ENCODE results near the gene LCN10.
"Not testable (repeated sequence)": the region's sequence is repeated elsewhere in the genome, so short reads cannot be mapped to it uniquely, and the experiment has no call there.

The LCN10 gene

GRCh38 chr9:136755302-136756133 lies 12.8 kb upstream of the LCN10 start:
- in situ Hi-C loops (cut with HindIII; ENCODE audit: low sequenced_read_pairs) = not testable (repeated sequence)

GRCh38 chr9:136754626-136755301 lies 12.0 kb upstream of the LCN10 start:
- in situ Hi-C loops (cut with HindIII; ENCODE audit: low sequenced_read_pairs) = no loop called here

DNA sequence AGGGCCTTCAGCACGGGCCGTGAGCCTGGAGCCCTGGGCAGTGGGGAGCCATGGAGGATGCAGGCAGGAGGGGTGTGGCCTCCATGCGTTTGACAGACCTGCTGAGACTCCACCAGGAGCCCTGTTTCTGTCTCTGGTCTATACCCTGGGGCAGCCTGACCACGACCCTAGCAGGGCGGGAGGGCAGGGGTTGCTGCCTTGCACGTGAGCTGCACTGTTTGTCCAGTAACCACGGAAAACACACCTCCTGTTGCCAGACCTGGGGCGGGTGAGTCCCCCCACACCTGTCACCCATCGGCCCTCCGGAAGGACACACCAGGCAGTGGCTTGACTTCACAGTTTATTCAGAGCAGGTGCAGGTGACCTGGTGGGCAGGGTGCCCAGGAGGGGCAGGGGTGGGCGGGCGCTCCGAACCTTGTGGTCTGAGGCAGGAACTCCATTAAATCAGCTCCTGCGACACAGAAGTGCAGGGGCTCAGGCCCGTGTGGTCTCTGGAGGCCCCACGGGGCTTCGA lies 11.4 kb upstream of the LCN10 start:
- in situ Hi-C loops (cut with HindIII; ENCODE audit: low sequenced_read_pairs) = no loop called here

DNA sequence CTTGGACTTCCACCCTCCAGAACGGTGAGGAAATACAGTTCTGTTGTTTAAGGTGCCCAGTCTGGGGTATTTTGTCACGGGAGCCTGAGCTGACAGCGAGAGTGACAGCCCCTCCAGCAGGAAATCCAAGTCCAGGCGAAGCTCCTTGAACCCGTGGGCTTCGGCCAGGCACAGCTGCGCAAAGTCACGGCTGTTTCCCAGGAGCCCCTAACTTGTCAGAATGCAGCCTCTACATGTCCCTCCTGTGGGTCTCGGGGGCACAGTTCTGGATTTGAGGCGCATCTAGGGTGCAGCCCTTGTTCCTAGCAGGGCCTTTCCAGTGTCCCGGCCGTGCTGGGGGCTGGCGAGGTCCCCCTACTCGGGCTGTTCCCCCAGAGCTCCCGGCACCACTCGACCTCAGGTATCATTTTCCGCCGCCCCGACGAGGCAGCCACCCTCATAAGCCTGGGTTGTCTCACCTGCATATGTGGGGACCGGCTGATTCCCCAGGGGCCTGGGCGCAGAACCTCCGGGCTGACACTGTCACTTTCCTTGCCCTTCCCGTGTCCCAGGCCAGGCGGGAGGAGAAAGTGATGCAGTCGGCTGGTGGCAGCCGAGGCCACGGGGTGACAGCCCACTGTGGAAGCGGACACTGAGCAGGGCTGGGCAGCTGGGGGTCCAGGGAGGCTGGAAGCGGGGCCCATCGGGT lies 10.8 kb upstream of the LCN10 start:
- in situ Hi-C loops (cut with HindIII; ENCODE audit: low sequenced_read_pairs) = no loop called here

GRCh38 chr9:136751814-136752213 lies 9.1 kb upstream of the LCN10 start:
- in situ Hi-C loops (cut with HindIII; ENCODE audit: low sequenced_read_pairs) = no loop called here

DNA sequence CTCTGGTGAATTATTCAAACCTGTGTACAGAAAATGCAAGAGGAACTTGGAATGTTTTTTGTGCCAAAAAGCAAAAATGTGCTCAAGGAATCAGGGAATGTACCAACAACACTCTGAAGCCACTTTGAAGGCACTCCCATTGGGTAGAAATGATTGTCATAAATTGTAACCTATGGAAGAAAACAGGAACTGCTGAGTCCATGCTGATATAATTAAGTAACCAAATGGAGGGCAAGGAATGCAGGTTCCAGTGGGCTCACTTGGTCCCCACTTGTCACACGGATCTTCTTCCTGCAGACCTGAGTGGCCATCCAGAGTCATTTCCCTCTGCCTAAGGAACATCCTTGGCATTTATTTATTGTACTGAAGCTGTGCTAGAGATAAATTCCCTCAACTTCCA lies 8.5 kb upstream of the LCN10 start:
- in situ Hi-C loops (cut with HindIII; ENCODE audit: low sequenced_read_pairs) = no loop called here

DNA sequence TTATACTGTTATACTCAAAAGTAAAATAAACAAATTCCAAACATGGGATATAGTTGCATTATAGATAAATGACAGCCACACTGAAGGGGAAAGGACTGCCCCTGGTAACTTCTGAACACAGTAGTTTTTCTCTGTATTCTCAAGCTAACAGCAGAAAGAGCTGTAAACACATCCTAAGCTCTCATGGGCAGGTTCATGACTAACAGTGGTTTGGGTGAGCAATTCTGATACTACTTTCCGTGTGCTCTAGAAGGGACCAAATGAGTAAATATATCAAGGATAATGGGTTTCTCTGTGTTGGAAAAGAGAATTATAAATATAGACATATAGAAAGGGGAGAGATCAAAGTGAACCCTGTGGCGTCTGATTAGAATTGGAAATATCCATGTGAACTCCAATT lies 7.8 kb upstream of the LCN10 start:
- in situ Hi-C loops (cut with HindIII; ENCODE audit: low sequenced_read_pairs) = no loop called here

- in situ Hi-C loops (cut with HindIII; ENCODE audit: low sequenced_read_pairs) = no loop called here
Measured at GRCh38 chr9:136748666-136749611, 6.2 kb upstream of the LCN10 start.

- in situ Hi-C loops (cut with HindIII; ENCODE audit: low sequenced_read_pairs) = no loop called here
Measured at GRCh38 chr9:136748201-136748600, 5.5 kb upstream of the LCN10 start, which contains the start of gene LCN6. Gene LCN6 (minus strand): TSS chr9:136748525. CDS start chr9:136748483, 42 bp downstream.

GRCh38 chr9:136747161-136748060 lies 4.7 kb upstream of the LCN10 start:
- in situ Hi-C loops (cut with HindIII; ENCODE audit: low sequenced_read_pairs) = no loop called here

DNA sequence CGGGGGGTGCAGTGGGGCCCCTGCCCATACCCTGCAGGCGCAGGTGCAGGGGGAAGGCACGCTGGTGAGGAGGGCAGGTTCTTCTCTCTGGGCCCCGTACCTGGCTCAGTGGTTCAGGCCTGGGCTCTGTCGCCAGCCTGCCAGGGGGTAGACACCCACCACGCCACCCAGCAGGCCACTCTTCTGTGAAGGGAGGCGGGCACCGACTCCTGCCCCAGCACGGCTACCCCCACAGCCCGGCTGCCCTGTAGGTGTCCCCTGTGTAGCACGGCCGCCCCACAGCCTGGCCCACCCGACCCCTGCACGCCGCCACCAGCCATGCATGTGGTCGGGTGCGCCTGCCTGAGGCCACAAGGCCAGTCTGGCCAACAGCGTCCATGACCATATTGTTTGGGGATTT lies 3.9 kb upstream of the LCN10 start:
- in situ Hi-C loops (cut with HindIII; ENCODE audit: low sequenced_read_pairs) = no loop called here

DNA sequence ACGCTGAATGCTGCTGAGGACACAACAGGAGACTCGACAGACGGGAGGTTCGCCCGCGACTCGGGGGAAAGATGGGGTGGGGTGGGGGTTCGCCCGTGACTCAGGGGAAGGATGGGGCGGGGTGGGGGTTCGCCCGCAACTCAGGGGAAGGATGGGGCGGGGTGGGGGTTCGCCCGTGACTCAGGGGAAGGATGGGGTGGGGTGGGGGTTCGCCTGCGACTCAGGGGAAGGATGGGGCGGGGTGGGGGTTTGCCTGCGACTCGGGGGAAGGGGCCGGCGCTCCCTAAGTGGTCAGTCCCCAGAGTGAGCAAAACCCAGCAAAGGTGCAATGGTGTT lies 3.4 kb upstream of the LCN10 start:
- in situ Hi-C loops (cut with HindIII; ENCODE audit: low sequenced_read_pairs) = no loop called here

DNA sequence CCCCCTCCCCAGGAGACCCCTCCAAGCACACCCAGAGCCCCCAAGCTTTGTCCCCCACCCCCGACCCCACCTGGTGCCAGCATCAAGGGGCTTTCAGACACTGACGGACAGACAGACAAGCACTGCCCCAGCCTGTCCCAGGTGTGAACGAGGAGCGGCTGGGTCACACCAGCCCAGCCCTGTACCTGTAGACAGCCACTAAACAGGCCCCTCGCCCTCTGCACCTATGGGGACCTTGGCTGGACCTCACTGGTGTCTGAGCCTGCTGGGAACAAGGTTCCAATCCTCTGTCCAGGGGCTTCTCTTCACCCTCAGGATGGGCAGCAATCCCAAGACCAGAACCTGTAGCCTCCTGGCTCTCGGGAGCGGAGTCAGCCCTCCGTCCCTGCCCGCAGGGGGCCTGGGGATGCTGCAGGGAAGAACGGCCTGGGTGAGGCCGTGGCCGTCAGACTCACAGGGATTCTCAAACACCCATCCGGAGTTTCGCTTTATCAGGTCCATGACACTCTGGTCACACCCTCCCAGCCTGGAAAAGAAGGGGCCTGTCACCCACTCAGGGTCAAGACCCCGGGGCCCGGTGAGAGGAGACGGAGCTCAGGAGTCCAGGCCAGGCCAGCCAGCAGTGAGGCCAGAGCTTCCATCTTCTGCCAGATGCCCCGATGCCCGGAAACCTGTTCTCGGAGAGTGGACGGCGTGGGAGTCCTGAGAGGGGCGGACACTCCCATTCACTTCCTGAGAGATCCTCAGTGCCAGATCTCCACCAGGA lies 2.8 kb upstream of the LCN10 start:
- in situ Hi-C loops (cut with HindIII; ENCODE audit: low sequenced_read_pairs) = no loop called here

DNA sequence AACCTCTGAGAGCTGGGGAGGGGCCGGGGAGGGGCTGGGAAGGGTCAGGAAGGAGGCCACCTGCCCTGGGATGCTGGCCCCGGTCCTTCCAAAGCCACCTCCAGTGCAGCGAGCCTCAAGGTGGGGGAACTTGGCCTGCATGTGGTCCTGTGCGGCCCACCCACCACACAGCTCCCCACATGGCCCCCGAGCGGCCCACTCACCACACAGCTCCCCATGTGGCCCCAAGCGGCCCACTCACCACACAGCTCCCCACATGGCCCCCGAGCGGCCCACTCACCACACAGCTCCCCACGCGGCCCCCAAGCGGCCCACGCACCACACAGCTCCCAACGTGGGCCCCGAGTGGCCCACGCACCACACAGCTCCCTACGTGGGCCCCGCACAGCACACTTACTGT lies 2.0 kb upstream of the LCN10 start:
- in situ Hi-C loops (cut with HindIII; ENCODE audit: low sequenced_read_pairs) = no loop called here

GRCh38 chr9:136743639-136744211 lies 985 bp upstream of the LCN10 start:
- in situ Hi-C loops (cut with HindIII; ENCODE audit: low sequenced_read_pairs) = no loop called here

GRCh38 chr9:136741883-136742571 lies 713 bp downstream of the LCN10 start:
- in situ Hi-C loops (cut with HindIII; ENCODE audit: low sequenced_read_pairs) = no loop called here

DNA sequence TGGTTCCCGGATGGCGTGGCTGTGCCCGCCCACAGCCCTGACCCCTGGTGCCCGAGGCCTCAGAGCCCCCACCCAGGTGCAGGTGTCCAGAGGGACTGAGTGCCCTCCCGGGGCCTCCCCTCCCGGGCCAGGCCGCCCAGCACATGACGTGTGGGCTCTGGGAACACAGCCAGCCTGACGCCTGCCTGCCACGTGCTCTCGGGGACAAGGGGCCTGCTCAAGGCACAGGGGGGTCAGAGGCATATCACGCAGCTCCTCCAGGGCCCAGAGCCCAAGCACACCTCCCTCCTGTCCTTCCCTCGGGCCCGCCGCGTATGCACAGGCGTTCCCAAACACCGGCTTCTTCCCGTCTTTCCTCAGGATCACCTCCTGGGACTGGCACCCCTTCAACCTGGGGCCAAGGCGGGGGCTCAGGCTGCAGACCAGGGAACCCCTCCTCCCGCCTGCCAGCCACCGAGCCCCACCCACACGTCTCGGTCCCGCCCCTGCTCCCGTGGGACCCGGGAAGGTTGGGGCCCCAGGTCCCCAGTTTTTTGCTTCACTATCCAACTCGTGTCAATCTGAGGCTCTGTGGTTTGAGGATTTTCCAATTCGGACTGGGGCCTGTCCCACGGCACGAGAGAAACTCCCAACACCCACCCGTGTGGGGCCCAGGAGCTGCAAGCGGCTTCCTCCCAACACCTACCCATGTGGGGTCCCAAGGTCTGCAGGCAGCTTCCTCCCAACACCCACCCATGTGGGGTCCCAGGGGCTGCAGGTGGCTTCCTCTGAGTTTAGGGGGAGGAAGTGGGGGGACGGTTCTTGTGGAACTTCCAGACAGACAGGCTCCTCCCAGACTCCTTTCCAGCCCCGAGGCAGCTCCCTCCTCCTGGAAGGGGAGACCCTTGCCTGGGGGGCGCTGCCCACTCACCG lies 1.5 kb downstream of the LCN10 start:
- in situ Hi-C loops (cut with HindIII; ENCODE audit: low sequenced_read_pairs) = no loop called here

Measured in DLD1 (cell line).